ENCODE data around the gene QARS1.
A peak's percentile ranks its signal among the peaks of the same experiment; 100 is the strongest.

- peak; percentile 74 for TF ChIP-seq POLR2AphosphoS5 (IDR thresholded peaks at IDR 0.05; ENCODE audit: low read depth, low read length)
- no peak for TF ChIP-seq ZNF274 (IDR thresholded peaks at IDR 0.05; ENCODE audit: low read depth, low read length)
- TF ChIP-seq POLR2A (IDR thresholded peaks at IDR 0.05; ENCODE audit: borderline replicate concordance, extremely low read depth, insufficient read depth, insufficient read length): no peak
- no peak for TF ChIP-seq RAD21 (IDR thresholded peaks at IDR 0.05; ENCODE audit: low read depth)
- no peak for TF ChIP-seq EZH2 (IDR thresholded peaks at IDR 0.05)
Observed at GRCh38 chr3:49132437-49133225, 28.1 kb upstream of the QARS1 start, which contains the start of gene LAMB2.

Data from HCT116 (cell line).